ENCODE data around the gene TRIP6. TPM values are rescaled to one million over a fixed set of nuclear protein-coding genes. Genes with fewer than 3 reads are reported as not detected.

TRIP6 gene
- total RNA-seq, 1 donor from 2014 or later: 14.9 TPM

DNA sequence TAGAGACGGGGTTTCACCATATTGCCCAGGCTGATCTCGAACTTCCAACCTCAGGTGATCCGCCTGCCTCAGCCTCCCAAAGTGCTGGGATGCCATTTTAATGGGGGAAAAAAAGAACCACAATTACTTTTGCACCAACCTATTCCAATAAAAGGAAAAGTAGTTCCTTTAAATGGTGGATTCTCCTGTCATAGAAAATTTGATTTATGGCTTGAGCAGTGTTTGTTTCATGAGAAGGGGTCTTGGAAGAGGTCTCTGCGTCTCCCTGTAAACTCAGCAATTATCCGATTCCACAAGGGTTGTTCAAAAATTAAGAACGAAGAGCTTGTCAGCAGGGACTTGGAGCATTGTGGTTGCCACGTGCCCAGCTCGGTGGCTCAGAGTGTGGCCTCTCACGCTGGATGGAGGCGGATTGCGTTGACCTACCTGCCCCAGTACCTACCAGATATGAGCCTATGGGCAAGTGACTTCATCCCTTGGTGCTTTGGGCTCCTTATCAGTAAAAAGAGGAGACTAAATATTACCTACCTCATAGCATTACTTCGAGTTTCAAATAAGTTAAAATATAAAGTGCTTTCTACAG is 2.8 kb upstream of the TRIP6 start:
- H3K4me1 ChIP-seq: peaks cover 13% of the 10 kb centered on the region
- H3K4me2 ChIP-seq: no peak overlapping the region
- no peak overlapping the region for H3K4me3 ChIP-seq
- peaks cover 7% of the 10 kb centered on the region for H3K36me3 Mint-ChIP-seq
- peak overlapping the region; percentile 17 for H3K27ac Mint-ChIP-seq
- no peak overlapping the region for H3K27ac ChIP-seq
- H3K4me3 Mint-ChIP-seq: no peak overlapping the region
- H3K9me3 Mint-ChIP-seq: no peaks in the 10 kb centered on the region
- H3K27me3 ChIP-seq: no peaks in the 10 kb centered on the region
- no peaks in the 10 kb centered on the region for H3K9me3 ChIP-seq (ENCODE audit: low read depth)
- peaks cover 5% of the 10 kb centered on the region for H3K27me3 Mint-ChIP-seq (ENCODE audit: insufficient read depth, low read depth)
- peaks cover 25% of the 10 kb centered on the region for H3K79me2 ChIP-seq (ENCODE audit: low read depth)
- H4K20me1 ChIP-seq (ENCODE audit: low read depth): no peaks in the 10 kb centered on the region
- no peak for DNase-seq (ENCODE audit: low spot score)
- no peak overlapping the region for H2AFZ ChIP-seq (replicated peaks)
- H3K4me1 Mint-ChIP-seq: peaks cover 11% of the 10 kb centered on the region
- TF ChIP-seq CTCF (IDR thresholded peaks at IDR 0.05) (no peak), EZH2phosphoT487 (IDR thresholded peaks at IDR 0.05) (no peak), EZH2 (IDR thresholded peaks at IDR 0.05) (no peak)
- peaks cover 10% of the 10 kb centered on the region for H3F3A ChIP-seq (ENCODE audit: low read depth)
- H3K9ac ChIP-seq: no peak overlapping the region
- H3K36me3 ChIP-seq: no peaks in the 10 kb centered on the region

GRCh38 chr7:100865372-100865911 is 1.7 kb upstream of the TRIP6 start:
- Histone ChIP-seq H2AFZ (replicated peaks) (no peak overlapping the region), H3F3A (ENCODE audit: low read depth) (peaks cover 10% of the 10 kb centered on the region), H4K20me1 (ENCODE audit: low read depth) (no peaks in the 10 kb centered on the region), H3K4me2 (no peak overlapping the region), H3K4me1 (peaks cover 13% of the 10 kb centered on the region), H3K36me3 (no peaks in the 10 kb centered on the region), H3K9ac (no peak overlapping the region), H3K27me3 (no peaks in the 10 kb centered on the region), H3K4me3 (no peak overlapping the region), H3K27ac (no peak overlapping the region), H3K9me3 (ENCODE audit: low read depth) (no peaks in the 10 kb centered on the region), H3K79me2 (ENCODE audit: low read depth) (peaks cover 26% of the 10 kb centered on the region)
- no peak for TF ChIP-seq EZH2 (IDR thresholded peaks at IDR 0.05)
- TF ChIP-seq CTCF (IDR thresholded peaks at IDR 0.05): no peak
- no peak for TF ChIP-seq EZH2phosphoT487 (IDR thresholded peaks at IDR 0.05)
- Mint-ChIP-seq H3K9me3 (no peaks in the 10 kb centered on the region), H3K27ac (peak overlapping the region; percentile 42), H3K4me3 (peak overlapping the region; percentile 39), H3K4me1 (peaks cover 11% of the 10 kb centered on the region), H3K27me3 (ENCODE audit: insufficient read depth, low read depth) (peaks cover 5% of the 10 kb centered on the region), H3K36me3 (peaks cover 5% of the 10 kb centered on the region)
- no peak for DNase-seq (ENCODE audit: low spot score)

- Mint-ChIP-seq H3K27me3 (ENCODE audit: insufficient read depth, low read depth) (peaks cover 5% of the 10 kb centered on the region), H3K9me3 (no peaks in the 10 kb centered on the region), H3K4me3 (no peak overlapping the region), H3K27ac (no peak overlapping the region), H3K36me3 (peaks cover 7% of the 10 kb centered on the region), H3K4me1 (peaks cover 11% of the 10 kb centered on the region)
- Histone ChIP-seq H3F3A (ENCODE audit: low read depth) (peaks cover 10% of the 10 kb centered on the region), H3K4me1 (peaks cover 13% of the 10 kb centered on the region), H3K4me2 (no peak overlapping the region), H3K27me3 (no peaks in the 10 kb centered on the region), H3K27ac (no peak overlapping the region), H2AFZ (replicated peaks) (no peak overlapping the region), H3K9me3 (ENCODE audit: low read depth) (no peaks in the 10 kb centered on the region), H3K36me3 (no peaks in the 10 kb centered on the region), H3K9ac (no peak overlapping the region), H4K20me1 (ENCODE audit: low read depth) (no peaks in the 10 kb centered on the region), H3K4me3 (no peak overlapping the region), H3K79me2 (ENCODE audit: low read depth) (peaks cover 26% of the 10 kb centered on the region)
- no peak for DNase-seq (ENCODE audit: low spot score)
- TF ChIP-seq CTCF (IDR thresholded peaks at IDR 0.05): no peak
Observed at GRCh38 chr7:100865938-100866728, 1.1 kb upstream of the TRIP6 start.

Measured in neural progenitor cell (in vitro differentiated cells).